Adrenal gland (tissue), 12 donors: ENCODE results near the gene NEDD8. TPM values are rescaled to one million over a fixed set of nuclear protein-coding genes. Genes with fewer than 3 reads are reported as not detected.

ENCODE experiments used
- DNase-seq, 7 donors: peaks; one replicate each; pipeline ENCODE4 v3.0.0-alpha.2; 2019 to 2020
- H3K27ac ChIP-seq, 5 donors: fragments of 200-600 bp; sonication (generic) in 4 of 5; 1 replicate in 3 of 5; 2 replicates in 2 of 5; pipeline versions ENCODE4 v1.5.1 to v1.8.0; 2016 to 2020; ENCODE audit warnings: mild to moderate bottlenecking in 1 of 5
- H3K27me3 ChIP-seq: fragments of 200-600 bp; 2 replicates; pipeline ENCODE4 v1.8.0; 2021
- H3K36me3 ChIP-seq, 2 donors: fragments of 200-600 bp; replicated peaks in 1 of 2; 1 replicate in 1 of 2; 2 replicates in 1 of 2; pipeline versions ENCODE4 v1.5.1 to v1.8.0; 2018 to 2022
- H3K4me1 ChIP-seq, 2 donors: fragments of 200-600 bp; replicated peaks in 1 of 2; 1 replicate in 1 of 2; 2 replicates in 1 of 2; pipeline versions ENCODE4 v1.5.1 to v1.8.0; 2018 to 2021
- H3K4me3 ChIP-seq, 4 donors: fragments of 200-600 bp; sonication (generic) in 3 of 4; one replicate each; pipeline ENCODE4 v1.5.1; 2016 to 2018
- H3K9me3 ChIP-seq, 3 donors: fragments of 200-600 bp; sonication (generic) in 1 of 3; replicated peaks in 1 of 3; 1 replicate in 2 of 3; 2 replicates in 1 of 3; pipeline versions ENCODE4 v1.5.1 to v1.8.0; 2016 to 2021
- POLR2A ChIP-seq, 2 donors: fragments of 450-650 bp; IDR thresholded peaks; one replicate each; pipeline ENCODE4 v1.6.1; 2017; ENCODE audit warnings: antibody characterized with exemption in 2 of 2, mild to moderate bottlenecking in 2 of 2, moderate library complexity in 1 of 2
- WGBS, 4 donors: extraction: QIAGEN DNeasy Blood & Tissue Kit in 2 of 4; methylation state at CpG; one replicate each; pipeline versions ENCODE4 v1.1.5 to v1.1.7; 2013 to 2017; 5-methylcytosine and 5-hydroxymethylcytosine counted together
- intact Hi-C, 2 donors: fragments of 100-400 bp; cut with DNase I; formaldehyde crosslinking; loops; one replicate each; pipeline versions ENCODE4 v1.14.1 to v1.15.0; 2022 to 2023
- polyA plus RNA-seq, 3 donors: library from polyadenylated mRNA; stranded (reverse); fragments of 200-250 nt in 2 of 3; fragments of 350-450 nt in 1 of 3; fragmentation: Illumina TruSeq in 1 of 3; extraction: RNeasy Lipid Tissue Mini Kit (QIAGEN cat#74804) in 1 of 3; gene quantifications; one replicate each; pipeline ENCODE4 v1.2.3, GENCODE V29; 2013 to 2014
- total RNA-seq, 9 donors: library from RNA; depleted of rRNA in 4 of 9; stranded (reverse); fragments of >200 nt in 4 of 9; fragments of 120-200 nt in 1 of 9; fragmentation: NEBNext Ultra II Directional in 1 of 9; extraction: Animal tissue kit (Norgen Biotek cat#: 25700) in 1 of 9; gene quantifications; one replicate each; pipeline versions ENCODE4 v1.1.0 to v1.2.4, GENCODE V29; 2013 to 2023
- TF ChIP-seq, protein P1 (sequence below), 6 experiments: fragments of 450-650 bp in 4 of 6; fragments of 200-600 bp in 2 of 6; sonication (generic) in 1 of 6; IDR thresholded peaks; 1 replicate in 5 of 6; 2 replicates in 1 of 6; pipeline versions ENCODE4 v1.5.1 to v1.8.0; 2016 to 2021; ENCODE audit warnings: antibody characterized with exemption in 6 of 6, mild to moderate bottlenecking in 2 of 6, moderate library complexity in 1 of 6
- donor health status: healthy with polysubstance abuse.
- donor health status: Bipolar disorder and iron deficiency.
- donor health status: DM: yes; HTN: yes; CAD: no.
- donor health status: DM: no; HTN: no; CAD: no.
- donor health status: DM: no; HTN: no; CAD: no.
- donor health status: DM: yes; HTN: yes; CAD: no.

NEDD8 gene
- total and polyA plus RNA-seq, 12 donors = 136 to 454 (median 216) TPM

- no peaks in the 10 kb centered on the region for H3K9me3 ChIP-seq
- H3K4me1 ChIP-seq = no peaks in the 10 kb centered on the region
- no peak overlapping the region for H3K27ac ChIP-seq
- DNase-seq = no peak
- 91 to 100% (median 95%) methylated on average over 4 to 8 of the region's 8 CpGs for WGBS, 4 donors
- H3K4me3 ChIP-seq = no peak overlapping the region
- no peaks in the 10 kb centered on the region for H3K27me3 ChIP-seq
- TF ChIP-seq, protein P1, sequence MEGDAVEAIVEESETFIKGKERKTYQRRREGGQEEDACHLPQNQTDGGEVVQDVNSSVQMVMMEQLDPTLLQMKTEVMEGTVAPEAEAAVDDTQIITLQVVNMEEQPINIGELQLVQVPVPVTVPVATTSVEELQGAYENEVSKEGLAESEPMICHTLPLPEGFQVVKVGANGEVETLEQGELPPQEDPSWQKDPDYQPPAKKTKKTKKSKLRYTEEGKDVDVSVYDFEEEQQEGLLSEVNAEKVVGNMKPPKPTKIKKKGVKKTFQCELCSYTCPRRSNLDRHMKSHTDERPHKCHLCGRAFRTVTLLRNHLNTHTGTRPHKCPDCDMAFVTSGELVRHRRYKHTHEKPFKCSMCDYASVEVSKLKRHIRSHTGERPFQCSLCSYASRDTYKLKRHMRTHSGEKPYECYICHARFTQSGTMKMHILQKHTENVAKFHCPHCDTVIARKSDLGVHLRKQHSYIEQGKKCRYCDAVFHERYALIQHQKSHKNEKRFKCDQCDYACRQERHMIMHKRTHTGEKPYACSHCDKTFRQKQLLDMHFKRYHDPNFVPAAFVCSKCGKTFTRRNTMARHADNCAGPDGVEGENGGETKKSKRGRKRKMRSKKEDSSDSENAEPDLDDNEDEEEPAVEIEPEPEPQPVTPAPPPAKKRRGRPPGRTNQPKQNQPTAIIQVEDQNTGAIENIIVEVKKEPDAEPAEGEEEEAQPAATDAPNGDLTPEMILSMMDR (IDR thresholded peaks at IDR 0.05) = no peak
- TF ChIP-seq POLR2A (IDR thresholded peaks at IDR 0.05) = no peak
- H3K36me3 ChIP-seq = no peaks in the 10 kb centered on the region
- intact Hi-C loops = no loop called here
These were observed 23.3 kb upstream of the NEDD8 start for GRCh38 chr14:24255438-24255837.

DNA sequence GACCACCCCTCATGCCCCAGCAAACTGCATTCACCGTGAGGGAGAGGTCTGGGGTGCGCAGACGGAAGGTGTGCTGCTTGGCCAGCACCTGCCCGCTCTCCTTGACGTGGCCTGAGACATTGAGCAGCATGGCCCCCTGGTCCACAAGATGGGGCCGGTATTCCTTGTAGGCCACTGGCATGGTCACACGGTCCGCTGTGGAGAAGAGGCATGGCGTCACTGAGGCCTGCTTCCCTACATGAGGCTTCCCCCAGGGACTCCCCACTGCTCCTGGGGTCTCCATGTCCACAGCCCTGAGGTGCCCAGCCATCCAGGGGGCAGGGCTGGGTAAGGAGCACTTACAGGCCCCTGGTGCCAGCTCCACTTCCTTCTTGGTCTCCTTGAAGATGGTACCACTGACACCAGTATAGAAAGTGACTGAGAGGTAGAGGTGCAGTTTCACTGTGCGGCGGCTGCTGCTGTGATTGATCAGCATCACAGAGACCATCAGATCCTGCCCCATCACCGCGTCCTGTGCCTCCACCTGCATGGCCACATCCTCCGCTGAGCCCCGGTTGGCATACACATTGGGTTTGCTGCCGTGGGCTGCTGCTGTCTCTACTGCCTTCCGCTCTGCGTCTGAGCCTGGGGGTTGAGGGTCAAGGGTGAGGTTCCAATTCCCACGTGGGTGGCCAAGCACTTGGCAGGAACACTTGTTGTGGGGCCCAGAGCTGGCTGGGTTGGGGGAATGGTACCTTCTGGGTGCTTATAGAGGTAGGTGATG lies 22.6 kb upstream of the NEDD8 start:
- Histone ChIP-seq H3K27ac (no peak overlapping the region), H3K4me1 (no peaks in the 10 kb centered on the region), H3K9me3 (no peaks in the 10 kb centered on the region), H3K27me3 (no peaks in the 10 kb centered on the region), H3K36me3 (no peaks in the 10 kb centered on the region), H3K4me3 (no peak overlapping the region)
- TF ChIP-seq, protein P1 (IDR thresholded peaks at IDR 0.05) = no peak
- TF ChIP-seq POLR2A (IDR thresholded peaks at IDR 0.05) = no peak
- no peak for DNase-seq
- intact Hi-C loops = no loop called here
- WGBS, 4 donors = 94 to 96% (median 96%) methylated on average over 14 to 19 of the region's 19 CpGs

DNA sequence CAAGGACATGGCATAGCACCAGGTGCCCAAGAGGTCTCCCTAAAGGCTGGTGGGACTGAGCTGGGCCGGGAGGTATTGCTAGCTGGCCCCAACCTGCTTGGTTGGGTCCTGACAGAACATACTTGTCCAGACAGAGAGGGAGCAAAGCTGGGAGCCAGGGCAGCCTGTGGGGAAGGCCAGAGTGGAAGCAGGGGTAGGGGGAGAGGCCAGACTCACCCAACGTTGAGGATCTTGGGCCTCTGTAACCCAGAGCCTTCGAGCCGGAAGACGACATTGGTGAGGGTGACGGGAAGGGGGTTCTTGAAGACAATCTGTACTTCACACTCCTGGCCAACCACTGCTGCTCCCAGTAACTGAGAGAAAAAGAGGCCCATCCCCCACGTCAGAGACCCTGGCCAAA lies 21.8 kb upstream of the NEDD8 start:
- no peak overlapping the region for H3K4me3 ChIP-seq
- WGBS, 4 donors = 79 to 85% (median 82%) methylated on average over 6 to 7 of the region's 7 CpGs
- TF ChIP-seq, protein P1 (IDR thresholded peaks at IDR 0.05) = no peak
- TF ChIP-seq POLR2A (IDR thresholded peaks at IDR 0.05) = no peak
- H3K27ac ChIP-seq = no peak overlapping the region
- no peaks in the 10 kb centered on the region for H3K36me3 ChIP-seq
- no peaks in the 10 kb centered on the region for H3K27me3 ChIP-seq
- no peak for DNase-seq
- no peaks in the 10 kb centered on the region for H3K4me1 ChIP-seq
- intact Hi-C loops = no loop called here
- H3K9me3 ChIP-seq = no peaks in the 10 kb centered on the region

- no peak for DNase-seq
- Histone ChIP-seq H3K9me3 (no peaks in the 10 kb centered on the region), H3K36me3 (no peaks in the 10 kb centered on the region), H3K4me1 (no peaks in the 10 kb centered on the region), H3K27ac (no peak overlapping the region), H3K4me3 (no peak overlapping the region), H3K27me3 (no peaks in the 10 kb centered on the region)
- TF ChIP-seq, protein P1 (IDR thresholded peaks at IDR 0.05) = no peak
- TF ChIP-seq POLR2A (IDR thresholded peaks at IDR 0.05) = no peak
- WGBS, 4 donors = 80 to 84% (median 83%) methylated on average over 8 to 11 of the region's 11 CpGs
- intact Hi-C loops = no loop called here
These were observed 20.3 kb upstream of the NEDD8 start for GRCh38 chr14:24252289-24253124.
